Measurements from ENCODE around the gene WIF1. TPM values are rescaled to one million over a fixed set of nuclear protein-coding genes. Genes with fewer than 3 reads are reported as not detected.

Gene WIF1
- total RNA-seq, 1 donor from 2014 or later, result not detected

- no peak for DNase-seq
- Mint-ChIP-seq H3K27ac (ENCODE audit: unreplicated experiment) (no peak overlapping the region), H3K27me3 (ENCODE audit: unreplicated experiment) (peaks cover 1% of the 10 kb centered on the region), H3K4me3 (ENCODE audit: unreplicated experiment) (no peak overlapping the region), H3K9me3 (ENCODE audit: unreplicated experiment) (no peaks in the 10 kb centered on the region), H3K4me1 (ENCODE audit: low read depth, unreplicated experiment) (no peaks in the 10 kb centered on the region), H3K36me3 (ENCODE audit: unreplicated experiment) (peaks cover 5% of the 10 kb centered on the region)
- TF ChIP-seq, protein P1, sequence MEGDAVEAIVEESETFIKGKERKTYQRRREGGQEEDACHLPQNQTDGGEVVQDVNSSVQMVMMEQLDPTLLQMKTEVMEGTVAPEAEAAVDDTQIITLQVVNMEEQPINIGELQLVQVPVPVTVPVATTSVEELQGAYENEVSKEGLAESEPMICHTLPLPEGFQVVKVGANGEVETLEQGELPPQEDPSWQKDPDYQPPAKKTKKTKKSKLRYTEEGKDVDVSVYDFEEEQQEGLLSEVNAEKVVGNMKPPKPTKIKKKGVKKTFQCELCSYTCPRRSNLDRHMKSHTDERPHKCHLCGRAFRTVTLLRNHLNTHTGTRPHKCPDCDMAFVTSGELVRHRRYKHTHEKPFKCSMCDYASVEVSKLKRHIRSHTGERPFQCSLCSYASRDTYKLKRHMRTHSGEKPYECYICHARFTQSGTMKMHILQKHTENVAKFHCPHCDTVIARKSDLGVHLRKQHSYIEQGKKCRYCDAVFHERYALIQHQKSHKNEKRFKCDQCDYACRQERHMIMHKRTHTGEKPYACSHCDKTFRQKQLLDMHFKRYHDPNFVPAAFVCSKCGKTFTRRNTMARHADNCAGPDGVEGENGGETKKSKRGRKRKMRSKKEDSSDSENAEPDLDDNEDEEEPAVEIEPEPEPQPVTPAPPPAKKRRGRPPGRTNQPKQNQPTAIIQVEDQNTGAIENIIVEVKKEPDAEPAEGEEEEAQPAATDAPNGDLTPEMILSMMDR (IDR thresholded peaks at IDR 0.05; ENCODE audit: partially characterized antibody, unreplicated experiment), result no peak
Observed at GRCh38 chr12:65139389-65139788, 18.3 kb upstream of the WIF1 start.

DNA sequence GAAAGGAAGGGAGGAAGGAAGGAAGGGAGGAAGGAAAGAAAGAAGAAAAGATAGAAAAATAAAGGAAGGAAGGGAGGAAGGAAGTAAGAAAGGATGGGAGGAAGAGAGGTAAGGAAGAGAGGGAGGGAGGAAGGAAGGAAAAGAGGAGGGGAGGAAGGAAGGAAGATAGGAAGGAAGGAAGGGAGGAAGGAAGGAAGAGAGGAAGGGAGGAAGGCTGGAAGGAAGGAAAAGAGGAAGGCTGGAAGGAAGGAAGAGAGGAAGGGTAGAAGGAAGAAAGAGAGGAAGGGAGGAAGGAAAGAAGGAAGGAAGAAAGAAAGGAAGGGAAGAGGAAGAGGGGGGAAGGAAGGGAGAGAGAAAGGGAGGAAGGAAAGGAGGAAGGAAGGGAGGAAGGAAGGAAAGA lies 12.8 kb upstream of the WIF1 start:
- TF ChIP-seq, protein P1 (IDR thresholded peaks at IDR 0.05; ENCODE audit: partially characterized antibody, unreplicated experiment), result no peak
- DNase-seq, result no peak
- no peaks in the 10 kb centered on the region for H3K9me3 Mint-ChIP-seq (ENCODE audit: unreplicated experiment)
- no peak overlapping the region for H3K27ac Mint-ChIP-seq (ENCODE audit: unreplicated experiment)
- H3K4me1 Mint-ChIP-seq (ENCODE audit: low read depth, unreplicated experiment), result no peaks in the 10 kb centered on the region
- H3K4me3 Mint-ChIP-seq (ENCODE audit: unreplicated experiment), result no peak overlapping the region
- H3K27me3 Mint-ChIP-seq (ENCODE audit: unreplicated experiment), result peaks cover 1% of the 10 kb centered on the region
- peaks cover 5% of the 10 kb centered on the region for H3K36me3 Mint-ChIP-seq (ENCODE audit: unreplicated experiment)

DNA sequence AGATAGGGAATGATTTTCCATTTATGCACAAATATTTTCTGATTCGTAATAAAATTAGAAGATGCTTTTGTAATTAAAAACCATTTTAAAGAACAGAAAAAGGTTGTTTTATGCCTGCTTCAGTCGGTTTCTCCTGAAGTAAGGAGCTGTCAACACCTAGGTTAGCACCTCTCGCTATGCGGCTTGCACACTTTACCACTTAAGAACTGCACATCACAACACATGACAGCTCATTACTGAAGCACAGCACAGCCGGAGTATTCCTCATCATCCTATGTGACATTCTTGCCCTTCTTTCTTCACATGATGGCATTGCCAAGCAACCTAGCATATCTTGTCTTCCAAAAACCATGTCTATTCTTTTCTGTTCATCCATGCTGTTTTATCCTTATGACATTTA lies 5.4 kb upstream of the WIF1 start:
- no peak for DNase-seq
- no peaks in the 10 kb centered on the region for H3K9me3 Mint-ChIP-seq (ENCODE audit: unreplicated experiment)
- H3K36me3 Mint-ChIP-seq (ENCODE audit: unreplicated experiment), result no peaks in the 10 kb centered on the region
- peaks cover 2% of the 10 kb centered on the region for H3K4me1 Mint-ChIP-seq (ENCODE audit: low read depth, unreplicated experiment)
- TF ChIP-seq, protein P1 (IDR thresholded peaks at IDR 0.05; ENCODE audit: partially characterized antibody, unreplicated experiment), result no peak
- peaks cover 6% of the 10 kb centered on the region for H3K27me3 Mint-ChIP-seq (ENCODE audit: unreplicated experiment)
- no peak overlapping the region for H3K27ac Mint-ChIP-seq (ENCODE audit: unreplicated experiment)
- no peak overlapping the region for H3K4me3 Mint-ChIP-seq (ENCODE audit: unreplicated experiment)

- Mint-ChIP-seq H3K27me3 (ENCODE audit: unreplicated experiment) (peaks cover 5% of the 10 kb centered on the region), H3K4me3 (ENCODE audit: unreplicated experiment) (no peak overlapping the region), H3K9me3 (ENCODE audit: unreplicated experiment) (no peaks in the 10 kb centered on the region), H3K36me3 (ENCODE audit: unreplicated experiment) (no peaks in the 10 kb centered on the region), H3K4me1 (ENCODE audit: low read depth, unreplicated experiment) (peaks cover 2% of the 10 kb centered on the region), H3K27ac (ENCODE audit: unreplicated experiment) (no peak overlapping the region)
- TF ChIP-seq, protein P1 (IDR thresholded peaks at IDR 0.05; ENCODE audit: partially characterized antibody, unreplicated experiment), result no peak
- no peak for DNase-seq
Observed at GRCh38 chr12:65125975-65126374, 4.9 kb upstream of the WIF1 start.

DNA sequence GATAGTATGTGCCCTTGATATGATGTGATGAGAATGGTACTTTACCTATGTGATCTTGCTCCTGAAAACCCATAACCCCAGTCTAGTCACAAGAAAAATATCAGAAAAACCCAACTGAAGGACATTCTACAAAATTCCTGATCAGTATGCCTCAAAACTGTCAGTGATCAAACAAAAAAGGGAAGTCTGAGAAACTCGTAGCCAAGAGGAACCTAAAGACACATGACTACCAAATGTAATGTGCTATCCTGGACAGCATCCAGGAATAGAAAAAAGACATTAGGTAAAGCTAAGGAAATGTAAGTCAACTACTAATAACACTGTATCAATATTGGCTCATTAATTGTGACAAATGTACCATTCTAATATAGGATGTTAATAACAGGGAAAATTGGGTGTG lies 4.1 kb upstream of the WIF1 start:
- H3K9me3 Mint-ChIP-seq (ENCODE audit: unreplicated experiment), result peaks cover 5% of the 10 kb centered on the region
- no peak for DNase-seq
- peaks cover 10% of the 10 kb centered on the region for H3K27me3 Mint-ChIP-seq (ENCODE audit: unreplicated experiment)
- peaks cover 2% of the 10 kb centered on the region for H3K4me1 Mint-ChIP-seq (ENCODE audit: low read depth, unreplicated experiment)
- no peak overlapping the region for H3K27ac Mint-ChIP-seq (ENCODE audit: unreplicated experiment)
- TF ChIP-seq, protein P1 (IDR thresholded peaks at IDR 0.05; ENCODE audit: partially characterized antibody, unreplicated experiment), result no peak
- no peak overlapping the region for H3K4me3 Mint-ChIP-seq (ENCODE audit: unreplicated experiment)
- H3K36me3 Mint-ChIP-seq (ENCODE audit: unreplicated experiment), result no peaks in the 10 kb centered on the region

All from glutamatergic neuron (in vitro differentiated cells).